NCI-H446 treated with DMSO at 0.1 percent for 48 hours (cell line): ENCODE measurements around the gene LRSAM1.

Experiments
- DNase-seq: peaks from one replicate; lab custom pipeline; 2025; lab: John Stamatoyannopoulos, UW

The LRSAM1 gene

DNA sequence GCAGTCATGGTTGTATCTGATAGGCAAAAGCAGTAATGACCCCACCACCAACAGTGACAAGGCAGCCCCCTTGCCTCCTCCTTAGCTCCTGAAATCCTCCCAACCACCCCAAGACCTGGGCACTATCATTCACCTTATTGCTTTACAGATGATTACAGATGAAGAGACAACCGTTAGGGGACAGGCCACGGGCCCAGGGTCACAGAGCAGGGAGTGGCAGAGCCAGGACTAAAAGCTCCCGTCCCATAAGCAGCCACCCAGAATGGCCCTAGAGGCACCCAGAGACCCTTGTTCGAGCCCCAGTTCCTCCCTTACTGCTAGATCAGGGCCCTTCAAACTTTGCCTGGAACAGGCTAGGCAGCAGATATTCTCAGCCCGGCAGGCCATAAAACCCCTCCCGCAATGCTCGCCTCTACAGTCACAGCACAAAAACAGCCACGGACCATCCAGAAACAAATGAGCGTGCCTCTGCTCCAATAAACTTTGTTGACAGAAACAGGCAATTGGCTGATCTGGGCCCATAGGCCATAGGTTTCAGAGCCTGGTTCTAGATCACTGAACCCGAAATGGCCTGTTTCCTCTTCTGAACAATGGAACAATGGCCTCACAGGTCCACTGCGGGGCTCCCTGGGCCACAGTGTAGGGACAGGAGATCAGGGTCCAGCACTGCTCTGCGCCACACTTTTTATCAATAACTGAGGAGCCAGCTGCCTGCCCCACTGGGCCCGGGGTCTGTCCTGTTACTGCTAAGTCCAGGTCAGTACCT, 67.0 kb downstream of the LRSAM1 start:
- DNase-seq = no peak

DNA sequence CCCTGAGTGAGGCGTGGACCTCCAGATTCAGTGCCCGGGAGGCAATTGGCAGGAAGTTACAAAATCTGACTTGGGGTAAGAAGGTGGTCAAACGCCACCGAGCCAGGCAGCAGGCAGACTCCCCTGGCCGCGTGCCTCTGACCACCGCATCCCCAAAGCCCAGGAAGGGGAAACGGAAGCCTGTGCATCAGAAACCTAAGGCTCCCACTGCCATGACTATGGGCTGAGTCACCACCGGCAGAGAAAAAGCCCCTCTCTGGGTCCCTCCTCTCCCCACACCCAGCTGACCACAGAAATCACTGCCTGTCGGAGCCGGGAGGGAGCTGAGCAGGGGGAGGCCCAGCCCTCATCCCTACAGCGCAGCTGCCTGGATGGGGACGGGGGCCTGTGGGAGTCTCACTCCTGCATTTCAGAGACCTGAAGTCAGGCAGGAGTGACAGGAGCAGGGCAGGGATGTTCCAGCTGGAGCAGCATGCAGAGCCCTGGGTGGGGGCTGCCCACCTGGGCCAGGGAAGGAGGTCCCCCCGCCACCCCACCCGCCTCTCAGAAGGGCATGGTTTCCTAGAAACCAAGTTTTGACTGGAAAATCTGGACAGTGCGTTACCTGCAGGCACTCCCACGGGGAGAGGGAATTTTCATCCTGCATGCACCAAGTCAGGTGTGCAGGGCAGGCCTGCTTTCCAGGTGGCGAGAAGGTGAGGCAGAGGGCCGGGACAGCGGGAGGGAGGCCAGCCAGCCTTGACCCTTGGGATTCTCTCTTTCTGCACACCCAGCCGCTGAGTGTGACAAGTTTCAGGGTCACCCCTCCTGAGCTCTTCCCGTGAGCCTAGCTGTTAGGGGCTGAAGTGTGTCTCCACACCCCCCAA, 68.2 kb downstream of the LRSAM1 start:
- no peak for DNase-seq

DNA sequence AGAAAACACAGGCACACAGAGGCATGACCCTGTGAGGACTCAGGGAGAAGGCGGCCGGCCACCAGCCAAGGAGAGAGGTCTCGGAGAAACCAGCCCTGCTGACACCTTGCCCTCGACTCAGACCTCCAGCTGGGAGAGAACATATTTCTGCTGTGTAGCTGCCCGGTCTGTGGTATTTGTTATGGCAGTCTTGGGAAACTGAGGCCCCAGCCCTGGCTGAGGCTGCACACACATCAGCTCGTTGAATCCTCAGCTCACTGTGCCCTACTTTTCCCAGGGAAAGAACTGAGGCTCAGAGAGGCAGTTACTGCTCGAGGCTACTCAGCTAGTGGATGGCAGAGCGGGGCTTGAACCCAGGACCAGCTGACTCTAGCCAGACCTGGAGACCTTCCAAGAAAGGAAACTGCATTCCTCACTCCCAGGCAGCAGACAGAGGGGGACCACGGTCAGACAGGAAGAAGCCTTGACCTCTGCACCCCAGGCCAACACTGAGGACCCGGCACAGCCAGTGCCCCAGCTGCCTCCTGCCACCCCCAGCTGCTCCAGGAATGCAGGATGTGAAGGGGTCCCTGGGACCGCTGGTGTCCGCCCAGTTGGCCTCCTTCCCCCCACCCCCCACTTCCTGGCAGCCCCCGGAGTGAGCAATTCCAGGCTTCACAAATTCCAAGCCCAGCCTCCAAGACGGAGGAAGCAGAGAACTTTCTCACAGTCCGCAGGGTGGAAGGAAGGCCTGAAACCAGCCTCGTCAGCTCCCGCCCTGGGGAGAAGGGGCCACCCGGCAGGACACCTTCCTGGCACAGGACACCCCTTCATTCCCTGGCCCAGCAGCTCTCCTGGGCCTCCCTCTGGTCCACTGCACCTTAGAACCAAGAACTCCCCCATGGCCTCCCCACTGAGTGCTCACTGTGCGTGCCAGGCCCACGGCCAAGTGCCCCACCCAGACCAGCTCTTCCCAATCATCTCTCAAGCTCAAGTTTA, 69.9 kb downstream of the LRSAM1 start:
- no peak for DNase-seq

DNA sequence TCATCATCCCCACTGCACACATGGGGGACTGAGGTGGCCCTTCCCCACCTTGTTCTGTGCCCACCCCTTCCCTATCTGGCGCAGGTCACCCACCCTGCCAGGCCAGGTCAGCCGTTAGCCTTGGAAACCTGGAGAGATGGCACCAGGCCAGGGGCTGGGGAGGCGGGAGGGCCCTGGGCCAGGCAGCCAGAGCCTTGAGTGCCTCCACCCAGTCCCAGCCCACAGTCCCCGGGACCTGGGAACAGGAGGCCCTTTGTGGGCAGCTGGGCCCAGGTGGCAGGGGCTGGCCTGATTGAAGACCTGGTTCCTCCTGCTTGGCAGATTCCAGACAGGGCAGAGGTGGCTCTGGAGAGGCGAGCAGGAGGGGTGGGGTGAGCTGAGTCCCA, 70.6 kb downstream of the LRSAM1 start:
- DNase-seq = no peak

DNA sequence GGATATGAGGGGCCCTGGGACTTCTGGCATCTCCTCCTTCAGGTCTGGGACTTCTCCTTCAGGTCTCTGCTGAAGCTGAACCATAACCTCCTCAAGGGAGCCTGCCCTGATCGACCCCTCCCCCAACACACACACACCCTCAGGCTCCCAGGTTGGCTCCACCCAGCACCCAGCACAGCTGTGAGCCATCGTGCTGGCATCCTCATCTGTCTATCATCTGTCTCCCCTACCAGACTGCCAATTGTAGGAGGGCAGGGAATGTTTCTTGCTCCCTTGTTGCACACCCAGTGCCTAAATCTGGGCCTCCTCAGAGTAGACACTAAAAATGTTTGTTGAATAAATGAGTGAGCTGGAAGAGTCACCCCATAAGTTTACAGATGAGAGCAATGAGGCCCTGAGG, 71.4 kb downstream of the LRSAM1 start:
- DNase-seq = no peak

DNA sequence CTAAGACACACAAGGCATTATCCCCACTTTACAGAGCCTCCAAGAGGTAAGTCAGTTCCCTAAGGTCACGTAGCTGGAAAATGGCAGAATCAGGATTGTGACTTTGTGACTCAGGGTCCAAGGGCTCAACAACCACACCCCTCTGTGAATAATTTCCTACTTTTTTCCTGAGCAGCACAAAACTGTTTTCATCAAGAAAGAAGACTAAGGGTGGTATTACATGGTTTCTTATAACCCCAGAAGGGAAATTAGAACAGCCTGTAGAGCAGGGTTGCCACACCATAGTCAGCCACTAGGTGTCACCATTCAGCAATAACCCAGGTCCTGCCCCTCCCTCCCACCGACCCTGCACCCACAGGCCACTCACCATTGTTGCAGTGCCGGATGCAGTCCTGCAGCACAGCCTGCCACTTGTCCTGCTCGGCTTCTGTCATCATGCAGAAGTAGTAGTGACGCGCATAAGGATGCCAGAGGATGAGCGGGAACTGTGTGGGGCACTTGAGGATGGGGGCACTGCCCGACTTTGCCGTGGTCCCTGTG, 72.1 kb downstream of the LRSAM1 start:
- DNase-seq = no peak

DNA sequence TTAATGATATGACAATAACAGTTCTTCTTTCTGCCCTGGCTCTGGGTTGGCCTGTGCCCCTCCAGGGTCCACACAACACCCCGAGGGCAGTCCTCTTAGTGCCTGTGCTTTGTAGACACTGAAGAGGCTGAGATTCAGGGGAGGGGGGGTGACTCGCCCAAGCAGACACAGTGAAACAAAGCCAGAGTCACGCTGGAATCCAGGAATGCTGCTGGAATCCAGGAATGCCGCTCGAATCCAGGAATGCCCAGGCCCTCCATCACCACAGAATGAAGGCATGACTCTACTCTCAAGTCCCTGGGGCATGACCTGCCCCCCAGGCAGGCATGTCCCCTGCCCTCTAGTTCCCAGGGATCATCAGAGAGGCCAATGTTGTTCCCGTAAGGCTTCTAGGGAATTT, 73.1 kb downstream of the LRSAM1 start:
- DNase-seq = no peak

DNA sequence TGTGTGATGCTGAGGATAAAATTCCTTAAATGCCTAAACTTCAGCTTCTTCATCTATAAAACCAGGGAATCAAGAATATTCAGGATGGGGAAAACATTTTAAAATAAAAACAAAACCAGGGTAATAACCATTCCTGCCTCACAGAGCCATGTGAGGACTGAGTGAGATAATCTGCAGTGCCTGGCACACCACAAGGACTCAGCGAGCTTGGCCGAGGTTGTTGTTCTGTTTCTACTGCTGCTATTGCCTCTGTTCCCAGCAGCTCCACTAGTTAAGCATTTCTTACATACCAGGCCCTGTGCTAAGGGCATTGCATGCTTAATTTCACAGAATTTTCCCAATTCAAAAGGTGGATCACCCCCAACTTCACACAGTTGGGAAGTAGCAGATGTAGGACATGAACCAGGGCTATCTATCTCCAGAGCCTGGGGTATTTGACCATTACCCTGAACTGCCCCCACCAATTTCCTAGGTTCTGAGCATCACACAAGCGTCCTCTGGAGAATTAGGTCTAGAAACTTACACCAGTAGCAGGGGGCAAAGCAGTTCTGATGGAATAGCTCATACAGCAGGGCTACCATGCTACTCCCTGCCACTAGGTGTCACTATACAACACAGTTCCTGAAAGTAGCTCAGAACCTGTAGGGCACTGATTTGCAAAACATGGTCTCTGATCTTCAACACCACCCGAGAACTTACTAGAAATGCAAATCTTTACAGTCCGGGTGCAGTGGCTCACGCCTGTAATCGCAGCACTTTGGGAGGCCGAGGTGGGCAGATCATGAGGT, 74.3 kb downstream of the LRSAM1 start:
- no peak for DNase-seq

DNA sequence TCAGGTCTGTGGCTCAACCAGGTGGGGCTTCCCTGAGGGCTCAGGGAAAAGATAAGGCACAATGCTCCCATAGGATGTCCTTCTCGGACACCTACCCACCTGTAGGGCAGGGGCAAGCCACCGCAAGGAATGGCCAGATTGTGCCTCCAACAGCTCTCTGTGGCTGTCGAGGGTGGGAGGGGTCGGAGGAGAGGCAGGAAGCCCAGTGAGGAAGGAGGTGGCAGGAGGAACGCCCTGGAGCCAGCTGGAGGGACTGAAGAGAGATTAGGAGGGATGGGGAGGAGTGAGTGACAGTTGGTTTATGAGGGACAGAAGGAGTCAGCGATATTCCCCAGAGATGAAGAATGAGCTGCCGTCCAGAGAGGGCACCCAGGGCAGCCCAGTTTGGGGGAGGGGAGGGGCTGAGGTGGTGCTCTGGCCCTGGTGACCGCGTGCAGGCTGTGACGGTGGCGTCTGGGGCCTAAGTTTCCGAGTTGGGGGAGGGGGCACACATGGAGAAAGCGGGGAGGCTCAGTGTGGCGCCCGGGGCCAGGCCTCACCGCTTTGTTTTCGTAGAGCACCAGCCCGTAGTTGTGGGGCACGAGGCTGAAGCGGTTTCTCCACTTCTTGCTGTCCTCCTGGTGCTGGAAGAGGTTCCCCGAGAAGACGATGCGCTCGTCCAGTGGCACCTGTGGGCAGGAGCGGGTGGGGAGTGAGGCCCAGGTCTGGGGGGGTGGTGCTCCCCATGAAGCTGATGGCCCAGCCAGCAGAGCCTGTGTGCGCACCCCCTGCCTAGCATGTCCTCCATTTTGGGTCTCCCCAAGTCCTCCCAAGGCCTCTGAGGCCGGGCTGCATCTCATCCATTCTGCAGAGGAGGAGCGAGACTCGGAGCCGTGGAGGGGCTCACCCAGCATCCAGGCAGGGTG, 75.6 kb downstream of the LRSAM1 start:
- no peak for DNase-seq

DNA sequence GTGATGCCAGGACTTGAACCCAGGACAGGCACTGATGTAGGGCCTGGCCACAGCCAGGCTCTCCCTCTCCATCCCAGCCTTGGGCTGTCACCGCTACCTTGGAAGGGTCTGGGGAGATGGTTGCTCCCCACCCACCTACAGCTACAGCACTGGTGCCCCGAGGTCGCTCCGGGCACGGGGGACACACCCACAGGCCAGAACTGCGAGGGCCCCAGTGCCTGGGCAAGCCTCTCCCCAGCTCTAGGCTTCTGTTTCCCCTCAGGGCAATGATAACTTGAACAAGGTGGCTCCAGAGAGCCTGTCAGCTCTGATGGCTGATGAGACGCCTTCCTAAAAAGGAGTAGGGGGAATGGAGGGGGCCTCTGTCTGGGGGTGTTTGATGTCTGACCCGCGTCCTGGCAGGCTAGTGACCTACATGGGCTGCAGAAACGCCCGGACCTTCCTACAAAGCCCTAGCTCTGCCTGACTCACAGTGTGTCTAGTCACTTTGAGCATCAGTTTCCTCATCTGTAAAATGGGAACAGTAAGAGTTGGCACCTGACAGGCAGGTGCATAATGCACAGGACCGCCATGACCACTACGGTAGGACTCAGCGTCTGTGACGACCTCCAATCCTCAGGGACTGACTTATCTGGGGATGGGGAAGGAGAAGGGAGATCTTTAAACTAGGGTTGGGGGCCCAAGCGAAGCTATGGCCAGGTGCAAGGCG, 76.4 kb downstream of the LRSAM1 start:
- DNase-seq = no peak

DNA sequence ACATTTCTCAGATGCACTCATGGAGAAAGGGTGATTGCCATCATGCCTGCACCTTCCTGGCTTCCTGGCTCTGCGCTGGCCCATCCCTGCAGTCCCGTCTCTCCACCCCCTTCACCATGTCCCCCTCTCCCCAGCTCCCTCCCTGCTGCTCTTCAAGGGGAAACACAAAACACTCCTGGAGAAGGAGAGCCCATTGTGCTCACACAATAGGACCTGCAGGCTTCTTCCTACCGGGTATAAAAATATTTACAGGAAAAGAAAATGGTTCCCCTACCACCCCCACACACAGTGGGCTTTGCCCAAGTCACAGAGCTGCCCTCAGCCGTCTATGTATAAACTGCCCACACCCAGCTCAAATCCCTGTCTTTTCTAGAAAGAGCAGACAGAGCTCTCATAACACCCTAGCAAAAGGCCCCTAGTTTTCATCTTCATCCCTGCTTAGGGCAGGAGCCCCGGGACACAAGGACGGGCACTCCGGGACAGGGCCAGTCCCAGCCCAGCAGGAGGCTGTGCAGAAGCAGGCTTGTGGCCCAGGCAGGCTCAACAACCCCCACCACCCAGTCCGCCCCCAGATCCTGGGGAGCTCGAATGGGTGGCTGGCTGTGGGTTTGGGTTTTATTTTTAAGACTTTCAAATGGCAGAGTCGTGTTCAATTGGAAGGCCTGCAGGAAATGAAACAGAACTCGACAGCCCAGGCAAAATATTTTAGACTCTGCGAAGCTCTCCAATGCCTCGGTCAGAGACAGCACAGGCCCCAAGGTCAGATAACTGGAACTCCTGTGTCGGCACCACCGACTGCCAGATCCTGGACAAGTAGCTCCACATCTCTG, 77.3 kb downstream of the LRSAM1 start:
- DNase-seq = no peak

DNA sequence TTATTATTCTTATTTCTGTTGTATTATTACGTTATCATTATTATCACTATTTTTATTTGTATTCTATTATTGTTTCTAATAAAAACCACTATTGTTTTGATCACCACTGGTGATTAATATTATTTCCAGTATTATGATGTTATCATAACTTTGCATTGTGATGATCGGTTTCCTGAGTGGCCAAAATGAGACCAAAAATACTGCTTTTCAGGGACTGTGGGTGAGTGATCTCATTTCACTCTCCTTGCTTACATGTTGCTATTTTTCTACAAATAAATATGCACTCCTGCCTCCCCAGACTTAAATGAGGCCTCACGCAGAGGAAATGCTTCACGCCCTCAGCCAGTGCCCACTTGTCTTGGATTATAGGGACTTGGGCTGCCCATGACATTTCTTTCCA, 78.4 kb downstream of the LRSAM1 start:
- no peak for DNase-seq

DNA sequence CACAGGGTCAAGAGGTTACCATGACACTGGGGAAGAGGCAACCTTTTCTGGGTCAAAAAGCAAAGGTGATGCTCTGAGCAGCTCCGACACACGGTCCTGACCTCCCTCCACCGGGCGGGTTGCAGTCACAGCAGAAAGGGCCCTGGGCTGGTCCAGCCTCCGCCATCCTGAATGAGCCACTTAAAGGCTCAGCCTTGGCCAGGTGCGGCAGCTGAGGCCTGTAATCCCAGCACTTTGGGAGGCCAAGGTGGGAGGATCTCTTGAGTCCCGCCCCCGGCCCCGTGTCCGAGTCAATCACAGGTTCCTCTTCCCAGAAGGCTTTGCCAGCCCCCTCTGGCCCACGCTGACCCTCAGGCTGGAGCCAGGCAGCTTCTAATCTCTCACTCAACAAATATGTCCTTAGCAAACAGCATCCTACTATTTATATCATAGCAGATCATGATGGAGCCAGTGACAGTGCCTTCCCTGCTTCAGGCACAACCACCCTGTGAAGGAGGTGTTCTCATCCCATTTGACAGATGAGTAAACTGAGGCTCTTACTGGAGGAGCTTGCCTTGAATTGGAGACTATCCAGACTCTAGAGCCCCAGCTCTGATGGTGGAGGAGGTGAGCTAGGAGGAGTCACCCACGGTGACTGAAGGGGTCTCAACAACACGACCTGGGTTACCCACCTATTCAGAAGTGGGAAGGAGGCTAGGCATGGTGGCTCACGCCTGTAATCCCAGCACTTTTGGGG, 79.1 kb downstream of the LRSAM1 start:
- no peak for DNase-seq

DNA sequence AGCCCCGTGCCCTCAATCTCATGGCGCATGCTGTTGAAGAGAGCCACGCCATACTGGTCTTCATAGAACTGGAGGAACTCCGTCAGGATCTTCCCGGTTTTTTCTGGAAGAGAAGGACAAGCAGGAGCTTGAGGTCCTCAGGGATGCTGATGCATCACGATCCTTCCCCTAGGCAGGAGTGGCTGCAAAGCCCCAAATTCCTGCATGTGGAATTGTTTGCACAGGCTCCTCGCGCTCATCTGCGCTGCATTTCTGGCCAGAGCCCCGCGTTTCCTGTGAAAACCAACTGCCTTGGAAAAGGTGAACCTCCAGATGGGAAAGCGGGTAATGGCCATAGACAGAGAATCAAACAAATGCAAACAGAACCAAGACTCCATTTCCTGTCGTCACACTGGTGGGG, 80.4 kb downstream of the LRSAM1 start:
- no peak for DNase-seq

DNA sequence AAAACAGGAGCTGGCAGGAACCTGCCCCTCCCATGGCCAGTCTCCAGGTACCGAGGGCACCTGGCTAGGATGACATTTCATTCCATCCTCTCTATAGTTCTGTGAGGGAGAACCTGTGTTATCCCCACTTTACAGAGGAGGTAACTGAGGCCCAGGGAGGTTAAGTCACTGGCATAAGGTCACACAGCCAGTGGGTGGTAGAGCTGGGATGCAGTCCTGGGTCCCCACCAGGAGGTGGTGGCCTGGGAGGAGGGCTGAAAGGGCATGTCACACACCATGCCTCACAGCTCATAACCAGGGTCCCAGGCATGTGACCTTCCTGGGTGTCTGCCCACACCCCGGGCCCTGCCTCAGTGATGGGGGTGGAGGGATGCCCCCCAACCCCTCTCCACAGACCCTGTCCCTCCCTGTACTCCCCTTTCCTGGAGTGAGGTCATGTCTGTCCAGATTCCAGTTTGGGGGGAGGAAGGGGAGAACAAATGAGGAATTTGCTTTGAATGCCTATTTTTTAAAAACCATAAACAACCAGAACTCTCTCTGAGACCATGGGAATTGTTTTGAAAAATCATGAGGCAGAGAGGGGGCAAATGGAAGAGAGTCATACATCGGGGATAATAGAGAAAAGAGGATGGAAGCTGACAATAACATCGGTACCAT, 83.1 kb downstream of the LRSAM1 start:
- DNase-seq = no peak

DNA sequence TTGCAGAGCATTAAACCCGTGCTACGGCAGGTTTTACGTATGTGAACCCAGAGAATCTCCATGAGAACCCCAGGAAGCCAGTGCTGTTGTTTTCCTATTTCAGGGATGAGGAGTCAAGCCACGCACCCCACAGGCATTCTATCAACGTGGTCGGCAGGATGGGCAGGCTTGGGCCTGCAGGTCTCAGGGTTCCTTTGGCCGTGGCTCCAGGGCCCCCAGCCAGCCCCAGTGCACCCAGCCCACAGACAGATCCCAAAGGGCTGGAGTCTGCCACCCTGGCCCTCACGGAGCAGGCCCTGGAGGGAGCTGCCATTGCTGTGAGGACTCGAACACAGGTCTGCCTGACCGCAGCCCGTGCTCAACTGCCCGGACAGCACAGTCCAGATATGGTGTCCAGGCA, 83.6 kb downstream of the LRSAM1 start:
- DNase-seq = no peak

DNA sequence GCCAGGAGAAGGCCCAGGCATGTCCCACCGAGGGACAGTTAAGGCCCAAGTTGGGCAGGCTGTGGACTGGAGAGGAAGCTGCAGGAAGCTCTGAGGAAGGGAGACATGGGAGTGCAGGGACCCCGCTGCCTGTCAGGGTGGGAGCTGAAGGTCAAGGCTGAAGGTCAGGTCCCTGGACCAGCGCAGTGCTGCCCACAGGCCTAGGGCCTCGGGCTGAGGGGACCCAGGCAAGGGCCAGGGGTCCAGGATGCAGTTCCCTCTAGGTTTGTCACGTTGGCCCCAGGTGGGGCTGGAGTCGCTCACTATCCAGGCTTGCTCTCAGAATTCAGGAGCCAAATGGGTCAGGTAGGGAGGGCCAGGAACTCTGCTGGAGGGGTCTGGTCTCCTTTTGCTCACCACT, 84.1 kb downstream of the LRSAM1 start:
- no peak for DNase-seq
